ENCODE results near the gene STARD13. TPM values are rescaled to one million over a fixed set of nuclear protein-coding genes. Genes with fewer than 3 reads are reported as not detected.

The STARD13 gene
- total RNA-seq, 1 experiment from 2014 or later = 11.3 TPM

DNA sequence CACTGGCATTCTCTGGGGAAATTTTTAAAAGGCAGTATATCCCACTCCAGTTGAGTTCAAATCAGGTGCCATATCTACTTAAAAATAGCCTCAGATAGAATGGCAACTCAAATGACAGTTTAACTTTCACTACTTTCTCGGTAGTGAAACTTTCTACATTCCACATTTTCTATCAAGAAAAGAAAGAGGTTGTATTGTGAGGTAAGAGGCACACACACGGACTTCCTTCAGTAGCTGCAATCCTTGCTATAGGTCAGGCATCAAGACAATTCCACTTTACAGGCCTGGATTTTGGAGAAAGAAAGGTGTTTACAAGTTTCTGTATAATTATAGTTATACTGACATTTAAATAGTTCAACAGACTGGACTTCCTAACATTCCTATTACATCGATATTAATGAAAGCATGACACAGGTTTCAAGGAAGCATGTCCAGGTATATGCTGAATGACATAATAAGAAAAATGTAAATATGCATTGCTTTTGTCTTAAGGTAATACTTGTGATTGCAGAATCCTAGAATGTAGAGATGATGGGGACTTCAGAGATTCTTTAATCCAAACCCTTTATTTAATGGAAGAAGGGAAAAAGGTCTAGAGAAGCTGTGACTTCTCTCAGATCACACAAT is 5.2 kb downstream of the STARD13 start:
- no TSS peak for BruUV-seq (replicated peaks)

DNA sequence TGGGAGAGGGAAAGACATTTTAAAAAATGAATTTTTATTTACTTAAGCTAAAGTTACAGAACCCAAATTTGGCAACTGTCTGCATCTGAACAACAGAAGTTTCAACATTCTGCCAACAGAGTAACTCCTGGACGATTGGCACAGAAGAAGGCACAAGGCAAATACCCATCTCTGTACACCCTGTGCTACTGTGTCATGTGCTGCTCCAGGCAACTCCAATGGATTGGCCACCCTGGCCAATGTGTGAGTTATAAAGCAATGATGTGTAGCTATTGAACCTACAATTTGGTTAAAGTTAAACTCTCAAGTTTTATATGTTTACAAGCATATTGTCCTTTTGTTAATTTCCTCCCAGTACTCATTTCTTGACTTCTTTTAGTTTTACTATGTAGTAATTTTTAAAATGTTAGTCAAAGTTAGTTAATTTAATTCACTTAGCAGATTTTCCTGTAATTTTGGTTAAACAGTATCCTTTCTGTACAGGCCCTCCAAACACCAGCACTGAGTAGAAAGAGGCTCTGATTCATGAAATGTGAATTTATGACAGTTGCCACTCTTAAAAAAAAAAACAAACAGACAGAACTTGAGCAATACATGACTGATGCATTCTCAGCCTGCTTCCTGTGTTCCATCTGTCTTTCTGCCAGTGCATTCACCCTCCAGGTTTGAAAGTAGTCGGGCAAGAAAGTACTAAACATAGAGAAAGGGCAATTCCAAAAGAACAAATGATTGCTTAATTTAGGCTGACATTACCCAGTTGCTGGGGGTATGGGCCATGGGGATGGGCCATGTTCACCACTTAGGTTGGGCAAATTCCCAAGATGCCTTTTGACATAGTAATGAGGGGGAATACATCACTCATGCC is 5.9 kb downstream of the STARD13 start:
- intact Hi-C loops (cut with micrococcal nuclease; ENCODE audit: unreplicated experiment) = loop anchor here (10.0 kb wide), 1 partner anchor 165 kb away; no protein-coding TSS in a partner anchor
- CTCF ChIA-PET = no interaction called here
- Mint-ChIP-seq H3K27me3 (ENCODE audit: unreplicated experiment) (no peaks in the 10 kb centered on the region), H3K36me3 (ENCODE audit: insufficient read depth, unreplicated experiment) (peaks cover 4% of the 10 kb centered on the region), H3K27ac (ENCODE audit: unreplicated experiment) (peak overlapping the region; percentile 66), H3K9me3 (ENCODE audit: low read depth, unreplicated experiment) (no peaks in the 10 kb centered on the region), H3K4me3 (ENCODE audit: low read depth, unreplicated experiment) (peak overlapping the region; percentile 36), H3K4me1 (ENCODE audit: low read depth, unreplicated experiment) (peaks cover 43% of the 10 kb centered on the region)
- BruUV-seq (replicated peaks) = no TSS peak
- TF ChIP-seq, protein P1, sequence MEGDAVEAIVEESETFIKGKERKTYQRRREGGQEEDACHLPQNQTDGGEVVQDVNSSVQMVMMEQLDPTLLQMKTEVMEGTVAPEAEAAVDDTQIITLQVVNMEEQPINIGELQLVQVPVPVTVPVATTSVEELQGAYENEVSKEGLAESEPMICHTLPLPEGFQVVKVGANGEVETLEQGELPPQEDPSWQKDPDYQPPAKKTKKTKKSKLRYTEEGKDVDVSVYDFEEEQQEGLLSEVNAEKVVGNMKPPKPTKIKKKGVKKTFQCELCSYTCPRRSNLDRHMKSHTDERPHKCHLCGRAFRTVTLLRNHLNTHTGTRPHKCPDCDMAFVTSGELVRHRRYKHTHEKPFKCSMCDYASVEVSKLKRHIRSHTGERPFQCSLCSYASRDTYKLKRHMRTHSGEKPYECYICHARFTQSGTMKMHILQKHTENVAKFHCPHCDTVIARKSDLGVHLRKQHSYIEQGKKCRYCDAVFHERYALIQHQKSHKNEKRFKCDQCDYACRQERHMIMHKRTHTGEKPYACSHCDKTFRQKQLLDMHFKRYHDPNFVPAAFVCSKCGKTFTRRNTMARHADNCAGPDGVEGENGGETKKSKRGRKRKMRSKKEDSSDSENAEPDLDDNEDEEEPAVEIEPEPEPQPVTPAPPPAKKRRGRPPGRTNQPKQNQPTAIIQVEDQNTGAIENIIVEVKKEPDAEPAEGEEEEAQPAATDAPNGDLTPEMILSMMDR (IDR thresholded peaks at IDR 0.05; ENCODE audit: unreplicated experiment) = no peak
- peak; percentile 29 for DNase-seq

More for the DNA sequence above, 5.2 kb downstream of the STARD13 start:
- TF ChIP-seq, protein P1 (IDR thresholded peaks at IDR 0.05; ENCODE audit: unreplicated experiment) = no peak
- Mint-ChIP-seq H3K9me3 (ENCODE audit: low read depth, unreplicated experiment) (no peaks in the 10 kb centered on the region), H3K27me3 (ENCODE audit: unreplicated experiment) (no peaks in the 10 kb centered on the region), H3K36me3 (ENCODE audit: insufficient read depth, unreplicated experiment) (peaks cover 11% of the 10 kb centered on the region), H3K4me1 (ENCODE audit: low read depth, unreplicated experiment) (peaks cover 45% of the 10 kb centered on the region), H3K27ac (ENCODE audit: unreplicated experiment) (peak overlapping the region; percentile 66), H3K4me3 (ENCODE audit: low read depth, unreplicated experiment) (peak overlapping the region; percentile 36)
- DNase-seq = no peak
- CTCF ChIA-PET = no interaction called here
- intact Hi-C loops (cut with micrococcal nuclease; ENCODE audit: unreplicated experiment) = loop anchor here (10.0 kb wide), 1 partner anchor 164 kb away; no protein-coding TSS in a partner anchor

DNA sequence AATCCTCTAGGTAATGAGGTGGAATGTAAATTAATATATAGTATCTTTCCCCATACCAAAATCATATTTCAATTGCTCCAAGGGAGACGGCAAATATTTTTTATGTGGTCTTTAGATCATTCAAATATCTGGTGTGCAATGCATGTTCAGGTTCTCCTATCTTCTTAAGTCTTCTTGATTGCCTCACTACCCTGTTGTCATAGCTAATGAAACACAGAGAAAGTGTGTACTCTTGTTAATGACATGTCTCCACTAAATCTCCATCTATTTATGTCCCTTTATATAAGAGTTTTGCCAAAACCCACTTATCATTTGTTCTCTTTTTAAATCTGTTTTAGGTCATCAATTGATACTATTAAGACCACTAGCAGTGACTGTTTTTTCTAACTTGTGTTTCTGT is 6.6 kb downstream of the STARD13 start:
- no peak for DNase-seq
- no peak overlapping the region for H3K4me3 Mint-ChIP-seq (ENCODE audit: low read depth, unreplicated experiment)
- CTCF ChIA-PET = no interaction called here
- no peaks in the 10 kb centered on the region for H3K36me3 Mint-ChIP-seq (ENCODE audit: insufficient read depth, unreplicated experiment)
- H3K27ac Mint-ChIP-seq (ENCODE audit: unreplicated experiment) = no peak overlapping the region
- no peaks in the 10 kb centered on the region for H3K9me3 Mint-ChIP-seq (ENCODE audit: low read depth, unreplicated experiment)
- intact Hi-C loops (cut with micrococcal nuclease; ENCODE audit: unreplicated experiment) = no loop called here
- peaks cover 39% of the 10 kb centered on the region for H3K4me1 Mint-ChIP-seq (ENCODE audit: low read depth, unreplicated experiment)
- no TSS peak for BruUV-seq (replicated peaks)
- no peaks in the 10 kb centered on the region for H3K27me3 Mint-ChIP-seq (ENCODE audit: unreplicated experiment)
- TF ChIP-seq, protein P1 (IDR thresholded peaks at IDR 0.05; ENCODE audit: unreplicated experiment) = no peak

DNA sequence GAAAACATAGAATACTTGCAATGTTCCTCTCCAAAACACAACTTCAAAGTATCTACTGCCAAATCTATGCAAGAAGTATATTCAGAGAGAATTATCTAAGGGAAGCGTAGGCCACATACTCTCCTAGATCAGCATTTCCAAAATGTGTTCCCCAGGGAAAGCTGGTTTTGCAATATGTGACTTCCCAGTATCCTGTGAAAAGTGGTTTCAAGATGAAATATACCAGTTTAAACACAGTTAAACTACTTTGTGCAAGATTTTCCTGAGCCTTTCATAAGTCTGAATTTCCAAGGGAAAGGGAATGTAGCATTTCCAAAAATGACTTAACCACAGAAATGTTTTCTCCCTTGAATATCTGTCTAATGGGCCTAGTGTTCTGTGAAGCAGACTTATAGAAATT is 7.6 kb downstream of the STARD13 start:
- TF ChIP-seq, protein P1 (IDR thresholded peaks at IDR 0.05; ENCODE audit: unreplicated experiment) = no peak
- no peaks in the 10 kb centered on the region for H3K27me3 Mint-ChIP-seq (ENCODE audit: unreplicated experiment)
- H3K4me3 Mint-ChIP-seq (ENCODE audit: low read depth, unreplicated experiment) = no peak overlapping the region
- no peak for DNase-seq
- H3K36me3 Mint-ChIP-seq (ENCODE audit: insufficient read depth, unreplicated experiment) = no peaks in the 10 kb centered on the region
- no TSS peak for BruUV-seq (replicated peaks)
- intact Hi-C loops (cut with micrococcal nuclease; ENCODE audit: unreplicated experiment) = no loop called here
- no peaks in the 10 kb centered on the region for H3K9me3 Mint-ChIP-seq (ENCODE audit: low read depth, unreplicated experiment)
- peaks cover 42% of the 10 kb centered on the region for H3K4me1 Mint-ChIP-seq (ENCODE audit: low read depth, unreplicated experiment)
- CTCF ChIA-PET = no interaction called here
- H3K27ac Mint-ChIP-seq (ENCODE audit: unreplicated experiment) = no peak overlapping the region

Measured in Calu3 (cell line).